Epidermal melanocyte (primary cell): ENCODE data around the gene EYA4.

Experiments used
- DNase-seq: peaks from one replicate; pipeline ENCODE4 v3.0.0; 2011; ENCODE audit warnings: low spot score; ENCODE audit not compliant: insufficient read length

The EYA4 gene

DNA sequence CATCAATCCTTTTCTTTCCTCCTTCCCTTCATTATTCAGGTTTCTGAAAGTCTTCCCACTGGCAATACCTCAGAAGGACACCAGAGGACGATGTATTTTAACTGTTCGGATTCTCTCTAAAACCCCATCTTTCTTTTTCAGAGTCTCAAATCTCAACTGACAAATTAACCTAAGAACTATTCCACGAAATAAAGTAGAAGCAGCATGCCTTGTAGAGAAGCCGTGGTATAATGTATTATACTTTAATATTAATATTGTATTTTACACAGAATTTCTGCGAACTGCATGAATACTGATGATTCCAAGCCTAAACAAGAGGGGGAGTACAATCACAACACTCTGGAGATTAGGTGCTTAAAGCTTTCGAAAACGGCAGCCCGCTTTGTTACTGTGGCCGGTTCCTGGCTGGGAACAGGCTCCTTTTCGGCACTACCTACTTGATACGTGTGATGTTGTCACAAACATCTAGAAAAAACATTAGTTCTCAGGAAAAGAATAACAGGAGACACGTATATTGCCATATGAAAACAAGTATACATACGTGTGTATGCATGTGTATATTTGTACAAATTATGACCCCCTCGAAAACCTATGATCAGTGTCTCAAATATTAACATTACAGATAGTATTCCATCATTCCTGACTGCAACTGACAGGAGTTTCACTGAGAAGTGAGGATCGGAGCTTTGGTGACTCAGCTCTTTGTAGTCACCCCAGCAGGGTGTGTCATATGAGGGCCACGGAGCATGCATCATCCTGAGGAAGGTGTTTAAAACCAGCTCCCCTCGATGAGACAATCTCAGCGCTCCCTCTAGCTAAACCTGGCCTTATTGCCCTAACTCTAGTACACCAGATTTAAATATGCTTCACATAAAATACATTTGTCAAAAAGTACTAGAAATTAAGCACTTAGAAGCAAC lies 328.1 kb downstream of the EYA4 start:
- DNase-seq: peak; percentile 61

DNA sequence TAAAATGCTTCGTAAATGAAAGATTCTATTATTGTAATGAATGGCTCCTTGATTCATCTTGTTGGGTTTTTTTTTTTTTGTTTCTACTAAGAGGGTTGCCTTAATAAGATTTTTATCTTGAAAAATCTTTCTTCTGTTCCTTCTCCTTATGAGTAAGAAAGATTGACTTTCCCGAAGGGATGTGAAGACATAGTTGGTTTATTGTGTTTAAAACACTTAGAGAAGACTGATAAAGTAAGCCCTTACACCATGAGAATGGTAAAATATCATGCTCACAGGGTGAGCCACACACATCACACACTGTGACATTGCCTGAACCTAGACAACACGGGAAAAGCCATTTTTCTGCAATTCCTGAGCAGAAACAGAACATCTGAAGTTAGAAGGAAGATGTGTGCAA lies 330.5 kb downstream of the EYA4 start:
- no peak for DNase-seq

DNA sequence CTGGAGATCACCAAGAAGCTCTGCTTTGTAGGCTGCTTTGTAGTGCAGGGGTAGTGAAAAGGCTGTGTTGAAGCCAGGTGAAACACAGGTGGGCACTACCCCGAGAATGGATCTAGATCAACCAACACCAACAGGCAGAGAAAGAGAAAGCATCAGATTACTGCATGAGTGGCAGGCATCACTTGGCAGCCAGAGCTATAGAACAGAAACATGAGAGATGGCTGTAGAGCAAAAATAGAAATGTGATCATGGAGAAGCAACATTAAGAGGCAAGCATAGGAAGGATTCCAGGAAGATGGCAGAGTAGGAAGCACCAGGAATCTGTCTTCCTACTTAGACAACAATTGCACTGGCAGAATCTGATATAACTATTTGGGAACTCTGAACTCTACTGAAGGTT lies 336.7 kb downstream of the EYA4 start:
- DNase-seq: no peak
